NCI-H446 treated with DMSO at 0.1 percent for 48 hours (cell line): Measurements from ENCODE around the gene PLPP2.
"Not testable (repeated sequence)": the region's sequence is repeated elsewhere in the genome, so short reads cannot be mapped to it uniquely, and the experiment has no call there.

Experiments used
- DNase-seq: peaks from one replicate; lab custom pipeline; 2025; lab: John Stamatoyannopoulos, UW

Gene PLPP2

DNA sequence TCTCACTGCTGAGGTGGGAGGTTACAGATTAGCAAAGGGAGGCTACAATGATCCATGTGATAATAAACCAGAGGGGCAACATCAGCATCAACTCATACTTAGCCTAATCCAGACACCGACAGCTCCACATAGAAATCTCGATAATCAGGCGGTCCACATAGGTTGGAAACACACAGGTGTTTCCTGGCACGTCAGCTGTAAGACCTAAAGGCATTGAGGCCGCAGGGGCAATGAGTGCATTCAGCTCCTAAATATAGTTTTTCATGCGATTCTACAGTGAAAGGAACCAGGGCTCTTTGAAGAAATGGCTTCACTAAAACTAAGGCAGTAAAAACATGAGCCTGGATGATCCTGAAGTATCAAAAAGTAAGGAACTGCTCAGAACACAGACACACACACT, 19.3 kb downstream of the PLPP2 start:
- no peak for DNase-seq

DNA sequence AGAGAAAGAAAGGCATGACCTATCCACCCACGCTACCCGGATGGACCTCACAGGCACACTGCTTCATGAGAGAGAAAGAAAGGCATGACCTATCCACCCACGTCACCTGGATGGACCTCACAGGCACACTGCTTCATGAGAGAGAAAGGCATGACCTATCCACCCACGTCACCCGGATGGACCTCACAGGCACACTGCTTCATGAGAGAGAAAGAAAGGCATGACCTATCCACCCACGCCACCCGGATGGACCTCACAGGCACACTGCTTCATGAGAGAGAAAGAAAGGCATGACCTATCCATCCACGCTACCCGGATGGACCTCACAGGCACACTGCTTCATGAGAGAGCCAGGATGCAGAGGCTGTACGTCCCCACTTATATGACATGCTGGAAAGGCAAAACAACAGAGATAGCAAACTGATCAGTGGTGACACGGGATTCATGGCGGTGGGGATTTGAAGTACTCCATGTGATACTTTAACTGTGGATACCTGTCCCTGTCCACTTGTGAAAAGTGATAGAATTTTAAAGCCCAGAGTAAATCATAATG, 20.4 kb downstream of the PLPP2 start:
- not testable (repeated sequence) for DNase-seq

DNA sequence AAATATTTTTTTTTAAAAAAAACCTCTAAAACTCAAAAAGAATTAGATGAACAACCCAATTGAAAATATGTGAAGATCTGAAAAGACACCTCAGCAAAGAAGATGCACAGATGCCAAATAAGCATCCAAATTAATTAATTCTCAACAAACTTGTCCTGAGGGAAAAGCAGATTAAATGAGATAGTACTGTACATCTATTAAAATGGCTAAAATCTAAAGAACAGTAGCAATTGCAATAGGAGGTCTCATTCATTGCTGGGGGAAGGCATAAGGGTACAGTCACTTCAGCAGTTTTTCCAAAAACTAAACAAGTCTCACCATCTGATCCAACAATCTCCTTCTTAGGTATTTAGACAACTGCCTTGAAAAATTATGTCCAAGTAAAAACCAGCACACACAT, 22.0 kb downstream of the PLPP2 start:
- no peak for DNase-seq

DNA sequence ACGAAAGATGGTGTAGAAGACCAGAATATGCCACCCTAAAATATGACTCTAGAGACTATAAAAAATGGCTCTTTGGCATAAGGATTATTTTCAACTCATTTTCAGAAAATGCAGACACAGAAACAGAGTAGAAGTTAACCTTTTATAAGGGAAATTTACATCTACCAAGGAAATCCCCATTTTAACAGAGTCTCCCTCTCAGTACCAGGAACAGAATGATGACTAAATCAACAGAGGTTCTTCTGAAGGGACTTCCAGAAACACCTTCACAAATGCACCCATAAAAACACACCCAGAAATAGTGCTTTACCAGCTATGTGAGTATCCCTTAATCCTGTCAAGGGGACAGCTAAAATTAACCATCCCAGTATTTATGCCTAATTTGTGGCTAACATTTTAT, 29.1 kb downstream of the PLPP2 start:
- no peak for DNase-seq

DNA sequence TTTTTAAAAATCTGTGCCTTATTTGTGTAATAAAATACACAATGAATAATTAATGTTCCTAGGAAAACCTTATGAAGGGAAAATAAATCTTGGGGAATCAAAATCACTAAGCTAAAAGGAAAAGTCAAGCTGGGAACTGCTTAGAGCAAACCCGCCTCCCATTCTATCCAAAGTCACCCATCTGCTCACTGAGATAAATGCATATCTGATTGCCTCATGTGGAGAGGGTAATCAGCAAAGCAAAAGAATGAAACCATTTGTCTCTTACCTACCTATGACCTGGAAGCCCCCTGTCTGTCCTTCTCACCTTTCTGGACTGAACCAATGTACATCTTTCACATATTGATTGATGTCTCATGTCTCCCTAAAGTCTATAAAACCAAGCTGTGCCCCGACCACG, 34.4 kb downstream of the PLPP2 start:
- not testable (repeated sequence) for DNase-seq

DNA sequence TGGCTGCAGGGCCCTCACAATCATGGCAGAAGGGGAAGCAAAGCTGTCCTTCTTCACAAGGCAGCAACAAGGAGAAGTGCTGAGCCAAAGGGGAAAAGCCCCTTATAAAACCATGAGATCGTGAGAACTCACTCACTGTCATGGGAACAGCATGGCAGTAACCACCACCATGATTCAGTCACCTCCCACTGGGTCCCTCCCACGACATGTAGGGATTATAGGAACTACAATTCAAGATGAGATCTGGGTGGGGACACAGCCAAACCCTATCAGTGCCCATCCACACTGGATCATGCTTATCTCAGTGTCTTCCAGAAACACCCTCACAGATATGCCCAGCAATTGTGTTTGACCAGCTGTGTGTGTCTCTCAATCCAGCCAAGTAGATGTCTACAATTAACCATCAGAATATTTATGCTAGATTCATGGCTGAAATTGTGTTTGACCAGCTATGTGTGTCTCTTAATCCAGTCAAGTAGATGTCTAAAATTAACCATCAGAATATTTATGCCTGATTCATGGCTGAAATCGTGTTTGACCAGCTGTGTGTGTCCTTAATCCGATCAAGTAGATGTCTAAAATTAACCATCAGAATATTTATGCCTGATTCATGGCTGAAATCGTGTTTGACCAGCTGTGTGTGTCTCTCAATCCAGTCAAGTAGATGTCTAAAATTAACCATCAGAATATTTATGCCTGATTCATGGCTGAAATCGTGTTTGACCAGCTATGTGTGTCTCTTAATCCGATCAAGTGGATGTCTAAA, 38.6 kb downstream of the PLPP2 start:
- not testable (repeated sequence) for DNase-seq

DNA sequence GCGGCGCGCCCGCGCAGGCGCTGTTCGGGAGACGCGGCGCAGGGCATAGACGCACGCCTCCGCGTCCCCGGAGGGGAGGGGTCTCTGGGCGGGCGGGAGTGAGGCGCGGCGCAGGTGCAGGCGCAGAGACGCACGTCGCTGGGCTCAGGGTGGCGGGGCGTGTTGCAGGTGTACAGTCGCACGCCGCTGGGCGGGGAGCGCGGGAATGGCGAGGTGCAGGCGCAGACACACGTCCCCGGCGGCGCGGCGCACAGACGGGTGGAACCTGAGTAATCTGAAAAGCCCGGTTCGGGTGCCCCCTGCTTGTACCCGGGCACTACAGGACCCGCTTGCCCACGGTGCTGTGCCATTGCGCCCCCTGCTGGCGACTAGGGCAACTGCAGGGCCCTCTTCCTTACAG, 44.7 kb downstream of the PLPP2 start:
- DNase-seq, result no peak

DNA sequence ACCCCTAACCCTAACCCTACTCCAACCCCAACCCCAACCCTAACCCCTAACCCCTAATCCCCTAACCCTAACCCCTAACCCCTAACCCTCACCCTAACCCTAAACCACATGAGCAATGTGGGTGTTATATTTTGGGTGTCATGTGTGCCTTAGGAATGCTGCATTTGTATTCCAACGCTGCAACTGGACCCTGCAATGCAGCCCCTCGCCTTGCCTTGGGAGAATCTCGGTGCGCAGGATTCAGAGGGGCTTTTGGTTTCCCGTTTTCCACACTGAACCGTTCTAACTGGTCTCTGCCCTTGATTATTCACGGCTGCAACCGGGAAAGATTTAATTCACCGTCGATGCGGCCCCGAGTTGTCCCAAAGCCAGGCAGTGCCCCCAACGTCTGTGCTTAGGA, 45.3 kb downstream of the PLPP2 start:
- DNase-seq, result not testable (repeated sequence)

DNA sequence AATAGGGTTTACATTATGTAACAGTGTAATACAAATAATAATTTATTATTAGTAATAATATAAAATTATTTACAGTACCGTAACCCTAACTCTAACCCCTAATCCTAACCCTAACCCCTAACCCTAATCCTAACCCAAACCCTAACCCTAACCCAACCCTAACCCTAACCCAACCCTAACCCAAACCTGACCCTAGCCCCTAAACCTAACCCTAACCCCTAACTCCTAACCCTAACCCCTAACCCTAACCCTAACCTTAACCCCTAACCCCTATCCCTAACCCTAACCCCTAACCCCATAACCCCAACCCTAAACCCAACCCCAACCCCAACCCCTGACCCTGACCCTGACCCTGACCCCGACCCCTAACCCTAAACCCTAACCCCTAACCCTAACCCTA, 45.7 kb downstream of the PLPP2 start:
- DNase-seq, result no peak
